ENCODE data around the gene BCAR3. TPM values are rescaled to one million over a fixed set of nuclear protein-coding genes. Genes with fewer than 3 reads are reported as not detected.
A peak's percentile ranks its signal among the peaks of the same experiment; 100 is the strongest.

BCAR3 gene
- total RNA-seq, 1 donor from 2014 or later: 41.0 TPM

DNA sequence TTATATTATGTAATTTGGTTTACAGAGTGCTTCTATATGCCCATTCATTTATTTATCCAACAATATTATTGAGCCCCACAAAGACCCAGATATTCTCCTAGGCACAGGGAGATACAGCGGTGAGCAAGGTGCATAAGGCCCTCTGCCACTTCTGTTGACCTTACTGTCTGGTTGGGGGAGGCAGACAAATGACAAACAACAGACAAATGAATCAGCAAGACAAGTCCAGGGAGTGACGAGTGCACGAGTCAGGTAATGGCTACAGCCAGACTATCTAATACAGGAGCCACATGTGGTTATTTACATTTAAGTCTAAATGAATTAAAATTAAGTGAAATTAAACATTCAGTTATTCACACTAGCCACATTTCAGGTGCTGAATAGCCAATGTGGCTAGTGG, 22.0 kb upstream of the BCAR3 start:
- intact Hi-C loops (cut with DNase I): no loop called here

GRCh38 chr1:93702828-93703183, 21.2 kb upstream of the BCAR3 start:
- TF ChIP-seq CTCF (IDR thresholded peaks at IDR 0.05): no peak
- peak in 1 of 2 donors; percentile 2 for DNase-seq (ENCODE audit: low spot score in 2 of 2)
- intact Hi-C loops (cut with DNase I): no loop called here
- no peak overlapping the region for H3K27ac ChIP-seq
- H3K9me3 ChIP-seq: no peaks in the 10 kb centered on the region
- H3K36me3 ChIP-seq: no peaks in the 10 kb centered on the region
- no peak overlapping the region for H3K4me3 ChIP-seq
- peaks cover 0 to 10% of the 10 kb centered on the region in 2 donors for H3K4me1 ChIP-seq
- no peaks in the 10 kb centered on the region for H3K27me3 ChIP-seq

More for the DNA sequence above, 22.0 kb upstream of the BCAR3 start:
- peak in 1 of 2 donors; percentile 12 for DNase-seq (ENCODE audit: low spot score in 2 of 2)
- TF ChIP-seq CTCF (IDR thresholded peaks at IDR 0.05): no peak
- Histone ChIP-seq H3K4me3 (no peak overlapping the region), H3K4me1 (peaks cover 0 to 12% of the 10 kb centered on the region in 2 donors), H3K27me3 (no peaks in the 10 kb centered on the region), H3K27ac (no peak overlapping the region), H3K36me3 (no peaks in the 10 kb centered on the region), H3K9me3 (no peaks in the 10 kb centered on the region)

- no peaks in the 10 kb centered on the region for H3K27me3 ChIP-seq
- no peak overlapping the region for H3K27ac ChIP-seq
- H3K4me1 ChIP-seq: peaks cover 0 to 10% of the 10 kb centered on the region in 2 donors
- DNase-seq (ENCODE audit: low spot score in 2 of 2): peak in 1 of 2 donors; percentile 60
- H3K9me3 ChIP-seq: no peaks in the 10 kb centered on the region
- H3K4me3 ChIP-seq: no peak overlapping the region
- intact Hi-C loops (cut with DNase I): no loop called here
- no peaks in the 10 kb centered on the region for H3K36me3 ChIP-seq
- no peak for TF ChIP-seq CTCF (IDR thresholded peaks at IDR 0.05)
Measured at GRCh38 chr1:93702111-93702827, 20.6 kb upstream of the BCAR3 start.

- intact Hi-C loops (cut with DNase I): no loop called here
- H3K36me3 ChIP-seq: no peaks in the 10 kb centered on the region
- TF ChIP-seq CTCF (IDR thresholded peaks at IDR 0.05): no peak
- peaks cover 0 to 10% of the 10 kb centered on the region in 2 donors for H3K4me1 ChIP-seq
- H3K27ac ChIP-seq: no peak overlapping the region
- no peaks in the 10 kb centered on the region for H3K9me3 ChIP-seq
- H3K4me3 ChIP-seq: no peak overlapping the region
- peak; percentile 46 to 81 for DNase-seq (ENCODE audit: low spot score in 2 of 2)
- no peaks in the 10 kb centered on the region for H3K27me3 ChIP-seq
Measured at GRCh38 chr1:93701629-93702028, 20.0 kb upstream of the BCAR3 start.

DNA sequence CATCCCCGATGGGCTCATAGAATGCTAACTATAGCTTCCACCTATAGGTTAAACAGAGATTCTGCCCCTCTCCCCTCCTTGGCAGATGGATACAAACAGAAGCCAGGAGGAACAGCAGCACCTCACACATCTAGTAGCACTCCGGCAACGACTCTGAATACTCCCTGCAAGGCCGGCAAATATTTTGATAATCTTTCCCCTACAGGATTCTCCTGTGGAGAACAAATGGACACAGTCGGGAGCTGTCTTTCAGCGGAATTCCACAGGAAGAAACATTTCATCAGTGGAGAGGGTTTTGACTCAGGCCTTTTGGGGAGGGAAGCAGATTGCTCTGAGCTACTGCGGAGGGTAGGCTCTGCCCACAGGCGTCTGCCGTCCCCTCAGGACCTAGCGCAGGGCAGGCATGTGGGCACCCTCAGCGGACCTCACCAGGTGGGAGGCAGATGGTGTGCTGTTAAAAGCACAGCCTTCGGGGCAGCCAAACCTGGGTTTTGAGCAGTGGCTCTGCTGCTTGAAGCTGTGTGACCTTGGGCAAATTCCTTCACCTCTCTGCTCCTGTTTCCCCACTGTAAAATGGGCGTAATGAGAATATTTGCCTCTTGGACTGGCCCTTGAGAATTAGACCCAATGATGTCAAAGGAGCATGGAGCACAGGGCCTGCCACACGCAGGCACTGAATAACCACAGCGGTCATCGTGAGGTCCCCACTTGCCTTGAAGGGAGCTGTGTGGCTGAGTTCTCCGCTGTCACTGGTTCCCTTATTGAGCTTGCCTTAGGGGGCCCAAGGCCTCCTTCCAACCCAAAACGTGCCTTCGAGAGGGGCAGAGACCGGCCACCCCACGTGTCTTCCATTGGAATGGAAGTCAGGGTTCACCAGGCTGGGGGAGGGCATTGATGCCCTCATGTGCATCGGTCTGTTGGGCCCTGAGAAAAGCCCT, 19.2 kb upstream of the BCAR3 start:
- Histone ChIP-seq H3K36me3 (no peaks in the 10 kb centered on the region), H3K27ac (no peak overlapping the region), H3K4me1 (peaks cover 0 to 10% of the 10 kb centered on the region in 2 donors), H3K4me3 (no peak overlapping the region), H3K27me3 (no peaks in the 10 kb centered on the region), H3K9me3 (no peaks in the 10 kb centered on the region)
- intact Hi-C loops (cut with DNase I): no loop called here
- no peak for TF ChIP-seq CTCF (IDR thresholded peaks at IDR 0.05)
- DNase-seq (ENCODE audit: low spot score in 2 of 2): peak in 1 of 2 donors; percentile 44
